Mesenteric fat pad (tissue), 1 donor: ENCODE results near the gene FHL2. TPM values are rescaled to one million over a fixed set of nuclear protein-coding genes. Genes with fewer than 3 reads are reported as not detected.

Experiments used
- DNase-seq: peaks from one replicate; pipeline ENCODE4 v3.0.0-alpha.2; 2020; ENCODE audit warnings: low spot score
- total RNA-seq: library from RNA; stranded (reverse); fragmentation: NEBNext Ultra II Directional; extraction: Animal tissue kit (Norgen Biotek cat#: 25700); gene quantifications from one replicate; pipeline ENCODE4 v1.2.1, GENCODE V29; 2021
- donor health status: DM: yes; HTN: yes; CAD: no.

Gene FHL2
- total RNA-seq, 1 donor from 2014 or later = 36.3 TPM

DNA sequence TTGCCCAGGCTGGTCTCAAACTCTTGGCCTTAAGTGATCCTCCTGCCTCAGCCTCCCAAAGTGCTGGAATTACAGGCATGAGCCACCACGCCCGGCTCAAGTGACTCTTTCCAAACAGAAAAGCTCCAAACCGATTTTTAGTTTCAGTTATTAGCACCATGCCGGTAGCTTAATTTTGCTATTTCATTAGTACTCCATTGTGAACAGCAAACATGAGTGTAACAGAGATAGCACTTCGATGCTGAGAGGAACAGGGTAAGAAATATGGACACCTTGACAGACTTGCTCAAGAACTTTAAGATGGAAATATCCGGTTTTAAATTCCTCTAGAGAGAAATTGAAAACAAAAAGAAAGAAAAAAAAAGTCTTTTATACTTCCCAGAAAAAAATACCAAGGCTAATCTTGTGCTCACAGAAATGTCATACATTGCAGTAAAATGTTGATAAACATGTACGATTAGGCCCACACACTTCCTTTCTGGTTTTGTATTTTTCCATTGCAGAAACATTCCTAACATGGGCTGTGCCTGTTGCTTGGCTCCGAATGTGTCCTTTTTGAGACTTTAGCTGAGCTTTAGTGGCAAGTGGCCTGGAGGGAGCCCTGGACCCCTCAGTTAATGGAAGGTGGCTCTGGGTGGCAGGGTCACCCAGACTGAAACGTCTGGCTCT lies 18.3 kb downstream of the FHL2 start:
- no peak for DNase-seq

- no peak for DNase-seq
These were observed 19.1 kb downstream of the FHL2 start for GRCh38 chr2:105379741-105380186.

DNA sequence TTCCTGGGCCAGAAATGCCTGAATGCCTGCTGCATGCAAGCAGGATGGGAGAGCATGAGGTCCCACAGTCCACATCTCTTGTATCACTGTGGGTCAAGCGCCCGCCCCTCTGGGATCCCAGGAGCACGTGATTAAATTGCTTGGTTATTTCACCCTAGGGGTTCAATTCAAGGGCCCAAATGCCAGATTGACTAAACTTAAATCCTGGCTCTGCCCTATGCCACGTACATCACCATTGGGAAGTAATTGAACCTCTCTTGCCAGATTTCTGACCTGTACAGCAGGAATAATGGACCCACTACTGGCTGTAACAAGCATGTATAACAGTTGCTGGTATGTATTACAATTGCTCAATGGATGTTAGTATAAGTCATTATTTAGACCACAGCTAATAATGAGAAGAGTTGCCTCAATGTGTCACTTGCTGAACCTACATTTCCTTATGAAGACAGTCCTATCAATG lies 19.9 kb downstream of the FHL2 start:
- DNase-seq = no peak

DNA sequence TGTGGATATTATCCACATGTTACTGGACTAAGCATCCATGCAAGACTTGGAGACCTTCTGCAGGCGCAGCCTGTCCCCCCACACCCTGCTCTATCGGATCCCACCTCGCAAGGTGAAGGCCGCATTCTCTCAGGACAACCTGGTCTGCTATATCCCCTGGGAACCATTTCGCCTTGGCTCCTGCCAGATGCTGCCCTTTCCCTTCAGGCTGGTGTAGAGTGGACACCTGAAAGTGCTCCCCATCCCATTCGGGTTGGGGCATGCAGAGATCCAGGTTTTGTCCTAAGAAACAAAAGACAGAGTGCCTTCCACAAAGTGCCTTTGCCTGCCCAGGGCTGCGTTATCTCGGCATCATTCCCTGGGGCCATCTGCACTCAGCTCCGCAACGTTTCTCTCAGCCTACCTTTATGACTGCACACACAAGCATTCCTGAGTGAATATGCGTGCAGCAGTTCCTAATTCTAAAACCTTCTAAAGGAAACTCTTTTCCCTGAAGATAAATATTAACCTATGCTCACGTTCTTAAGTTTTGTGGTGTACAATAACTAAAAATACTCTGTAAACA lies 20.5 kb downstream of the FHL2 start:
- no peak for DNase-seq

DNA sequence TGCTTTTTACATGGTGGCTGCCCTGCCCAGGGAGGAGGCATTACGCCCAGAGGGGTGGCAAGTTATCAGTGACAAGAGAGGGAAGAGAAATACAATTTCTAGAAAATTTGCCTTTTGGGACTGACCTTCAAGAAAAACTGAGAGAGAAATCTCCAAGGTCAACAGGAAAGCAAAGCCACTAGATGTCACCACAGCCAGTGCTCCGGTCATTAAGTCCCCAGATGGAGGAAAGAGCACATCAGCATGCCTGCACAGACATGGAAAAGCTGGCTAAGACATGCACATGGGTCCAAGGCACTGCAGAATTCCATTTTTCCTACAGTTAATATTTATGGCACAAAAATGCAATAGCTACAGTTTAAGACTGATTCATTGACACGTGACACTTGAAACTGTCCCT lies 21.0 kb downstream of the FHL2 start:
- DNase-seq = no peak

- DNase-seq = no peak
These were observed 22.0 kb downstream of the FHL2 start for GRCh38 chr2:105376789-105377240.

- DNase-seq = no peak
These were observed 22.8 kb downstream of the FHL2 start for GRCh38 chr2:105376010-105376409.

DNA sequence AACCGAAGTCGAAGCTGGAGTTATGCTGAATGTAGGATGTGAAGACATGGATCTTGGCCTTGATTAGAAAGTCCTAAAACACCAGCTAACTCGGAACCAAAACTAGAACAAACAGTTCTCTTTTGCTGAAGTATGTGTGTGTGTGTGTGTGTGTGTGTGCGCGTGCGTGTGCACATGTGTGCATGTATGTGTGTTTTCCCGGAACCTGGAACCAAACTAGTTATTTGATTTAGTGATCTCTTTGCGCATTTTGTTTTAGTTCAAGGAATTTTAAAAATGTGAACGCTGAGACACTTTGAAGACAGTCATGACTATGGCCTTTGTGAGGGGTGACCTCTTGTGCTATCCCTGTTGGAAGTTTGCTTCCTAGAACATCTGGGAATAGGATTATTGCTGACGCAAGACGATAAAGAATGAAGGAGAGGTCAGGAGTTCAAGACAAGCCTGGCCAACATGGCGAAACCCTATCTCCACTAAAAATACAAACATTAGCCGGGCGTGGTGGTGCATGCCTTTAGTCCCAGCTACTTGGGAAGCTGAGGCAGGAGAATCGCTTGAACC lies 23.8 kb downstream of the FHL2 start:
- DNase-seq = no peak

DNA sequence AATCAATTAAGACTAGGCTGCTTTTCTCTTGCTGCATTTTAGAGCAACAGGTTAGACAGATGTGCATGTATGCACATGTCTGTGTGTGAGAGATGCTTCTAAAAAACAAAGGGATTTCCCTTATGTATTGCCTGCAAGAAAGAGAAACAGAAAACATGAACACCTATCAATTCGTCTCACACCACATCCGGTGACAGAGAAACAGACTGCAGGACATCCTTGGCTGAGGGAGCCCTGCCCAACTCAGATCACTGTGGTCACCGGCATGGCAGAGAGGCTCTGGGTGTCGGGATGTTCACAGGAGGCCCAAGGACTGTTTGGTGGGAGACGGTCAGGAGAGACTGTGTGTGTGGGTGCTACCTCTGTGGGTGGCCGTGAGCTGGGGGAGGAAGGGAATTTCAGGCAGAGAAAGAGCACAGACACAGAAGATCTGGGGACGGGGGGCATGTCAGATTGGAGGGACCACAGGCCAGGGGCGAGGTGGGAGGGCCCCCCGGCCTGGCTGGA lies 24.9 kb downstream of the FHL2 start:
- no peak for DNase-seq

DNA sequence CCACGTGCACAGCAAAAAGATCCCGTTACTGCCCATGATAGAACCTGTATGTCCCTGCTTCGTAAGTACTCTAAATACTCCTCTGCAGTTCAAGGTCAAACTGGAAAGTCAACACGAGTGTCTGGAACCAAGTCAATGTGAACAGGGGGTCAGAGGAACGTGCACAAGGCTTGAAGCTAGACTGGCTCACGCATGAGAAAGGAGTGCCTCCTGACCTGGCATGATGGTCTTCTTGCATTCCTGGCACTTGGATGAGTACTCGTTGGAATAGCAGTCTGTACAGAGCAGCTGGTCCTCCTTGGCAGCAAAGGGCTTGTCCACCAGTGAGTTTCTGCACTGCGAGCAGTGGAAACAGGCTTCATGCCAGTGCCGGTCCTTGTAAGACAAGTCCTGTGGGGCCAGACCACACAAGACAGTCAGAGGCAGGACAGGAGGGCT lies 25.5 kb downstream of the FHL2 start:
- DNase-seq = no peak

DNA sequence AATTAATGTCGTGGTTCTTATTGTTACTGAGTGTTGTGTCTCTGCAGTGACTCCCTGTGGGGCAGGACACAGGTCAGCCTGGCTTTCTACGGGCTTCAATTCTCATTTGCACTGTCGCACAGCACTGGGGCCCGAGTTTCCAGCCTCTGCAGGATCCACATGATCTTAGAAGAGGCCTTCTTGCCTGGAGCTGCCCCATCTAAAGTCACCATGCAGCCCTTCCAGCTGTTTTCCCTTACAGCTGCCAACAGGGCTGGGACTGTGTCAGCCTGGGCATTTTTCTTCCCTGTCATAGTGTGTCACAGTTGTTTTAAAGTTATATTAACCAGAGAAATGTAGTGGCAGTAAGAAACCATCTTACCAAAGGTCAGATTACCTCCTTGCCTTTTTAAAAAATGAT lies 27.0 kb downstream of the FHL2 start:
- no peak for DNase-seq

- no peak for DNase-seq
These were observed 27.7 kb downstream of the FHL2 start for GRCh38 chr2:105371156-105371555.

- DNase-seq = peak; percentile 93
These were observed 28.8 kb downstream of the FHL2 start for GRCh38 chr2:105369777-105370690.

DNA sequence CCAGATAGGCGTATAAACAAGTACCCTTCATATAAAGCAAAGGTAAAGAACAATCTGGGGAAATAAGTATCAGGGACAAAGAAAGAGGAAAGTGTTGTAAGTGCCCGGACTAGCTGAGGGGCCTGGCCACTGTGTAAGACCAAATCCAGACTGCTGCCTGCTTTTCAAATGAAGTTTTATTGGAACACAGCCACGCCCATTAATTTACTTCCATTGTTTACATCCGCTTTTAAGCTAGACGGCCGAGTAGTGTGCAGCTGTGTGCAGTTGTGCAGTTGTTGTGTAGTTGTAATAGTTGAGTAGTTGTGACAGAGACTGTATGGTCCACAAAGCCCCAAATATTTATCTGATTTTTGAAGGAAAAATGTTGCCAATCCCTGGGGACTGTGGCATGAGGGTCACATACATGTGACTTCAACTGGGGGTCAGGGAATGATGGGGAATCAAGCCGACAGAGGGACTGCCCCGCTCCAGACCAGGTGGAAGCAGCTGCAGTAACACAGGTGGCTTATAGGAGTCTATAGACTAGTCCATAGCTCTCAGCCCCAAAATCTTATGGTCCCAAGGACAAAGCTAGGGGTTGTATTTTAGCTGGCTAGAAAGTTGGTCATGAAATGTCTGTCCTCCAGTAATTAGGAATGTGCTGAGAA lies 30.0 kb downstream of the FHL2 start:
- DNase-seq = no peak

- DNase-seq = no peak
These were observed 33.6 kb downstream of the FHL2 start for GRCh38 chr2:105365206-105365605.

GRCh38 chr2:105364436-105365139 lies 34.3 kb downstream of the FHL2 start:
- no peak for DNase-seq

DNA sequence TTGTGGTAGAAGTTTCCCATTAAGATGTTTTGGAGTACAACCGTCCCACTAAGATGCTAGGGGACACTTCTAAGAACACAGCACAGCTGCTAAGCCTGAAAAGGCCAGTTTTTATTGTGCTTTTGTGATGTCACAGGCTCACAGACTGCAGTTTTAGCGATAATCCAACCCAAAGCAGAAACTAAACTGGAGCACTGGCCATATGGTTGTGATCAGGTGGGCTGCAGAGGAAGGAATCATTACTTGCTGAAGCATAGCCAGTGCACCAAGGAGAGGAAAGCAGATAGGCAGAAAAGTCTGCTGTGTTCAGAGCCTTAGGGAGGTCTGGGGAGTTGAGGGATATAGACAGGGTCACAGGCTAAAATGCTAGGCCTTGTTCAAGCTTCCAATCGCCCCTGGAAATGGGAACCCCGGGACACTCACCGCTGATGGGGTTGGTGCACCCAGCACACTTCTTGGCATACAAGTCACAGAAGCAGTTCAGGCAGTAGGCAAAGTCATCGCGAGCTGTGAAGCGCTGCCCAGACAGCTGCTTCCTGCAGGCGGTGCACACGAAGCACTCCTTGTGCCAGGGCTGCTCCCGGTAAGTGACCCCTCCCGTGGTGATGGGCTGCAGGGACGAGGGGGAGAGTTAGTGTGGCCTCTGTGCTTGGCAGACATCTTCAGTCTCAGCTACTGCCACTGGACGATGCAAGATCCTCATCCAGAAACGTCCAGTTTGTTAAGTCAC lies 35.8 kb downstream of the FHL2 start:
- no peak for DNase-seq

DNA sequence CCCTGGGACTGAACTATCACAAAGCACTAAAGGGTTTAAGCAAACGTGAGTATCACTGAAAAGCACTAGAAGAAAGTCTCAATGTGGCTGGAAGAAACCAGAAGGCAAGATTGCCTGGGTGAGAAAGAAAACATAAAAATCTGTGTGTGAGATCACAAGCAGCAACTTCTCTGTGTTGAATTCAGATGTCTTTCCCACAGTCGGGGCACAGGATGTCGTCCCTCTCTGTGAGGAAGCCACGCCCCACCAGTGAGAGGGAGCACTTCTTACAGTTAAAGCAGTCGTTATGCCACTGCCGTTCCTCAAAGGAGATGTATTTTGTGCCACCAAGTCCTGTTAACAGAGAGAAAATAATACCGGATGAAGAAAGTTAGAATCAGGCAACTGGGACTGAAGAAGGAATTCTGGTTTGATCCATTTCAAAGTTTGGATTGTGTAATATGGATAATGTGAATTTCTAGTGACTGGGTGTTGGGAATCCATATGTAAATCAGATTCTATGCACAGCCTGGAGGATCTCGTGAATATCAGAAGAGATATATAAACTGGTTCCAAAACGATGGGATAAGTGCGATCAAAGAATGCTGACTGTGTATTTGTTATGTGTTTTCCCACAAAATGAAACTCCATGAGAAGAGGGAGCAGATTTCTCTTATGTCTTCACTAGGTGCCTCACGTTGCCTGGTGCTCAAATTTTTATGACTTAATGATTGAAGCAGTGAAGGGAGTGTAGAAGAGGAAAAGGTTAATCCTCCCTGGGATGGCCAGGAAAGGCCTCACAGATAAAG lies 37.6 kb downstream of the FHL2 start:
- no peak for DNase-seq

- DNase-seq = no peak
These were observed 40.3 kb downstream of the FHL2 start for GRCh38 chr2:105358593-105358992.
